ENCODE measurements around the gene ALKAL2.
"Not testable (repeated sequence)": the region's sequence is repeated elsewhere in the genome, so short reads cannot be mapped to it uniquely, and the experiment has no call there.

Gene ALKAL2

GRCh38 chr2:287911-288757 is at the start of gene ALKAL2:
ALKAL2 (minus strand) TSS chr2:288091; CDS start chr2:287835, 256 bp downstream.
- no peak for DNase-seq

GRCh38 chr2:336949-337348 is 49.1 kb upstream of the ALKAL2 start:
- DNase-seq = not testable (repeated sequence)

GRCh38 chr2:336360-336759 is 48.5 kb upstream of the ALKAL2 start:
- no peak for DNase-seq

GRCh38 chr2:332592-332991 is 44.7 kb upstream of the ALKAL2 start:
- DNase-seq = no peak

GRCh38 chr2:328761-329160 is 40.9 kb upstream of the ALKAL2 start:
- DNase-seq = no peak

- DNase-seq = no peak
These were observed 35.1 kb upstream of the ALKAL2 start for GRCh38 chr2:323035-323434.

GRCh38 chr2:322326-322725 is 34.4 kb upstream of the ALKAL2 start:
- DNase-seq = no peak

GRCh38 chr2:320561-320960 is 32.7 kb upstream of the ALKAL2 start:
- DNase-seq = no peak

GRCh38 chr2:319059-319600 is 31.2 kb upstream of the ALKAL2 start:
- DNase-seq = no peak

GRCh38 chr2:317501-318424 is 29.9 kb upstream of the ALKAL2 start:
- no peak for DNase-seq

- DNase-seq = no peak
These were observed 28.5 kb upstream of the ALKAL2 start for GRCh38 chr2:316381-316780.

GRCh38 chr2:315925-316324 is 28.0 kb upstream of the ALKAL2 start:
- DNase-seq = not testable (repeated sequence)

GRCh38 chr2:314561-315336 is 26.9 kb upstream of the ALKAL2 start:
- DNase-seq = no peak

GRCh38 chr2:313991-314390 is 26.1 kb upstream of the ALKAL2 start:
- DNase-seq = no peak

GRCh38 chr2:310994-311393 is 23.1 kb upstream of the ALKAL2 start:
- DNase-seq = no peak

- no peak for DNase-seq
These were observed 22.1 kb upstream of the ALKAL2 start for GRCh38 chr2:309954-310510.

GRCh38 chr2:309148-309953 is 21.5 kb upstream of the ALKAL2 start:
- DNase-seq = no peak

GRCh38 chr2:305366-305765 is 17.5 kb upstream of the ALKAL2 start:
- no peak for DNase-seq

- DNase-seq = no peak
These were observed 8.5 kb upstream of the ALKAL2 start for GRCh38 chr2:296354-296753.

- DNase-seq = no peak
These were observed 7.2 kb upstream of the ALKAL2 start for GRCh38 chr2:295090-295489.

- no peak for DNase-seq
These were observed 2.3 kb upstream of the ALKAL2 start for GRCh38 chr2:290090-290722.
